Neural progenitor cell (in vitro differentiated cells): ENCODE measurements around the gene TMEM74B. TPM values are rescaled to one million over a fixed set of nuclear protein-coding genes. Genes with fewer than 3 reads are reported as not detected.

Experiments
- DNase-seq: peaks from one replicate; pipeline ENCODE4 v3.0.0-alpha.2; 2016; ENCODE audit warnings: low spot score
- H2AFZ ChIP-seq: fragments of 200-600 bp; sonication (generic); replicated peaks from 2 replicates; pipeline ENCODE4 v1.6.1; 2016; ENCODE audit warnings: antibody characterized with exemption
- H3F3A ChIP-seq: fragments of 200-600 bp; sonication (generic); 2 replicates; pipeline ENCODE4 v1.6.1; 2016; ENCODE audit warnings: antibody characterized with exemption, low read depth
- H3K27ac ChIP-seq: fragments of 200-600 bp; sonication (generic); 2 replicates; pipeline ENCODE4 v1.5.1; 2016; ENCODE audit warnings: mild to moderate bottlenecking
- H3K27me3 ChIP-seq: fragments of 200-600 bp; sonication (generic); 2 replicates; pipeline ENCODE4 v1.6.1; 2016; ENCODE audit warnings: mild to moderate bottlenecking, moderate library complexity
- H3K36me3 ChIP-seq: fragments of 200-600 bp; sonication (generic); 2 replicates; pipeline ENCODE4 v1.5.1; 2016
- H3K4me1 ChIP-seq: fragments of 200-600 bp; sonication (generic); 2 replicates; pipeline ENCODE4 v1.6.1; 2016; ENCODE audit warnings: mixed run types
- H3K4me2 ChIP-seq: fragments of 200-600 bp; sonication (generic); 2 replicates; pipeline ENCODE4 v1.6.1; 2016
- H3K4me3 ChIP-seq: fragments of 200-600 bp; sonication (generic); 2 replicates; pipeline ENCODE4 v1.5.1; 2016
- H3K79me2 ChIP-seq: fragments of 200-600 bp; sonication (generic); 2 replicates; pipeline ENCODE4 v1.6.1; 2016; ENCODE audit warnings: low read depth
- H3K9ac ChIP-seq: fragments of 200-600 bp; sonication (generic); 2 replicates; pipeline ENCODE4 v1.6.1; 2016
- H3K9me3 ChIP-seq: fragments of 200-600 bp; sonication (generic); 2 replicates; pipeline ENCODE4 v1.5.1; 2016; ENCODE audit warnings: low read depth
- H4K20me1 ChIP-seq: fragments of 200-600 bp; sonication (generic); 2 replicates; pipeline ENCODE4 v1.6.1; 2016; ENCODE audit warnings: low read depth
- H3K27ac Mint-ChIP-seq: 3 replicates; pipeline ENCODE4 v1.8.0; 2021; ENCODE audit warnings: mixed read lengths
- H3K27me3 Mint-ChIP-seq: 2 replicates; pipeline ENCODE4 v1.8.0; 2022; ENCODE audit warnings: low read depth, mild to moderate bottlenecking, inconsistent platforms, moderate library complexity, mixed read lengths; ENCODE audit not compliant: insufficient read depth
- H3K36me3 Mint-ChIP-seq: 3 replicates; pipeline ENCODE4 v1.8.0; 2021; ENCODE audit warnings: mixed read lengths
- H3K4me1 Mint-ChIP-seq: 3 replicates; pipeline ENCODE4 v1.8.0; 2021; ENCODE audit warnings: mixed read lengths
- H3K4me3 Mint-ChIP-seq: 3 replicates; pipeline ENCODE4 v1.8.0; 2021; ENCODE audit warnings: mild to moderate bottlenecking, moderate library complexity, mixed read lengths
- H3K9me3 Mint-ChIP-seq: 3 replicates; pipeline ENCODE4 v1.8.0; 2020; ENCODE audit warnings: mixed read lengths
- CTCF ChIP-seq: fragments of 200-600 bp; sonication (generic); IDR thresholded peaks from 2 replicates; pipeline ENCODE4 v1.5.1; 2017; ENCODE audit warnings: antibody characterized with exemption, mild to moderate bottlenecking
- EZH2 ChIP-seq: fragments of 200-600 bp; sonication (generic); IDR thresholded peaks from 2 replicates; pipeline ENCODE4 v1.6.1; 2017; ENCODE audit warnings: antibody characterized with exemption, mild to moderate bottlenecking, moderate library complexity
- EZH2phosphoT487 ChIP-seq: fragments of 200-600 bp; sonication (generic); IDR thresholded peaks from 2 replicates; pipeline ENCODE4 v1.6.1; 2017; ENCODE audit warnings: antibody characterized with exemption
- total RNA-seq: library from RNA; depleted of rRNA; stranded (reverse); fragments of >200 nt; gene quantifications from 2 replicates; pipeline ENCODE4 v1.2.3, GENCODE V29; 2015; ENCODE audit warnings: low replicate concordance

Gene TMEM74B
- total RNA-seq, 1 donor from 2014 or later, result 2.5 TPM

GRCh38 chr20:1199212-1199873 is 14.6 kb upstream of the TMEM74B start:
- Histone ChIP-seq H3K79me2 (no peaks in the 10 kb centered on the region), H3K9ac (no peak overlapping the region), H3K27ac (no peak overlapping the region), H3K36me3 (no peaks in the 10 kb centered on the region), H3K4me2 (no peak overlapping the region), H3K27me3 (no peaks in the 10 kb centered on the region), H3K4me3 (no peak overlapping the region), H3K9me3 (no peaks in the 10 kb centered on the region), H2AFZ (no peak overlapping the region), H4K20me1 (no peaks in the 10 kb centered on the region), H3K4me1 (no peaks in the 10 kb centered on the region), H3F3A (no peaks in the 10 kb centered on the region)
- Mint-ChIP-seq H3K9me3 (no peaks in the 10 kb centered on the region), H3K27me3 (peaks cover 8% of the 10 kb centered on the region), H3K4me1 (no peaks in the 10 kb centered on the region), H3K36me3 (no peaks in the 10 kb centered on the region), H3K4me3 (no peak overlapping the region), H3K27ac (no peak overlapping the region)
- no peak for TF ChIP-seq EZH2
- TF ChIP-seq EZH2phosphoT487, result no peak
- no peak for TF ChIP-seq CTCF
- no peak for DNase-seq

- H3K4me2 ChIP-seq, result no peak overlapping the region
Observed at GRCh38 chr20:1198751-1199150, 14.0 kb upstream of the TMEM74B start.

GRCh38 chr20:1197801-1198200 is 13.0 kb upstream of the TMEM74B start:
- Mint-ChIP-seq H3K4me3 (no peak overlapping the region), H3K4me1 (no peaks in the 10 kb centered on the region), H3K9me3 (no peaks in the 10 kb centered on the region), H3K27ac (no peak overlapping the region), H3K36me3 (no peaks in the 10 kb centered on the region), H3K27me3 (peaks cover 8% of the 10 kb centered on the region)
- Histone ChIP-seq H3K27me3 (no peaks in the 10 kb centered on the region), H3K27ac (no peak overlapping the region), H3K9ac (no peak overlapping the region), H3K36me3 (no peaks in the 10 kb centered on the region), H3K4me1 (no peaks in the 10 kb centered on the region), H3K4me2 (no peak overlapping the region), H3F3A (no peaks in the 10 kb centered on the region), H3K4me3 (no peak overlapping the region), H3K9me3 (no peaks in the 10 kb centered on the region), H3K79me2 (no peaks in the 10 kb centered on the region), H4K20me1 (no peaks in the 10 kb centered on the region), H2AFZ (no peak overlapping the region)
- no peak for DNase-seq
- TF ChIP-seq EZH2phosphoT487 (no peak), CTCF (no peak), EZH2 (no peak)

More at GRCh38 chr20:1198751-1199150, 14.0 kb upstream of the TMEM74B start:
- no peak overlapping the region for H3K4me3 Mint-ChIP-seq
- no peaks in the 10 kb centered on the region for H3K9me3 Mint-ChIP-seq
- Histone ChIP-seq H3K9me3 (no peaks in the 10 kb centered on the region), H4K20me1 (no peaks in the 10 kb centered on the region), H3K27ac (no peak overlapping the region), H3F3A (no peaks in the 10 kb centered on the region), H3K36me3 (no peaks in the 10 kb centered on the region), H3K4me1 (no peaks in the 10 kb centered on the region), H3K27me3 (no peaks in the 10 kb centered on the region), H3K4me3 (no peak overlapping the region), H2AFZ (no peak overlapping the region), H3K79me2 (no peaks in the 10 kb centered on the region), H3K9ac (no peak overlapping the region)
- H3K36me3 Mint-ChIP-seq, result no peaks in the 10 kb centered on the region
- H3K4me1 Mint-ChIP-seq, result no peaks in the 10 kb centered on the region
- TF ChIP-seq EZH2, result no peak
- no peak for TF ChIP-seq CTCF
- no peak for TF ChIP-seq EZH2phosphoT487
- no peak for DNase-seq
- peak overlapping the region; percentile 4 for H3K27ac Mint-ChIP-seq
- H3K27me3 Mint-ChIP-seq, result peaks cover 8% of the 10 kb centered on the region
